GM12892 (cell line): ENCODE measurements around the gene NOVA1.

Experiments
- DNase-seq: peaks from one replicate; pipeline ENCODE4 v3.0.0; 2011; ENCODE audit not compliant: insufficient read length
- FAIRE-seq: peaks from 2 replicates; lab custom pipeline; 2011; peaks lifted over from hg19 to GRCh38; lab: Jason Lieb, UNC
- POLR2A ChIP-seq: IDR thresholded peaks from 2 replicates; pipeline ENCODE4 v1.6.1; 2011; ENCODE audit warnings: low read depth, low read length, control low read depth
- POLR2AphosphoS5 ChIP-seq: IDR thresholded peaks from 2 replicates; pipeline ENCODE4 v1.6.1; 2011; ENCODE audit warnings: low read depth, low read length, control low read depth
- TAF1 ChIP-seq: IDR thresholded peaks from 2 replicates; pipeline ENCODE4 v1.6.1; 2011; ENCODE audit warnings: low read depth, mild to moderate bottlenecking, control low read depth, low read length, borderline replicate concordance

Gene NOVA1

GRCh38 chr14:26577711-26578110, 20.1 kb downstream of the NOVA1 start:
- DNase-seq: no peak
- FAIRE-seq: no peak
- TF ChIP-seq POLR2AphosphoS5: no peak

DNA sequence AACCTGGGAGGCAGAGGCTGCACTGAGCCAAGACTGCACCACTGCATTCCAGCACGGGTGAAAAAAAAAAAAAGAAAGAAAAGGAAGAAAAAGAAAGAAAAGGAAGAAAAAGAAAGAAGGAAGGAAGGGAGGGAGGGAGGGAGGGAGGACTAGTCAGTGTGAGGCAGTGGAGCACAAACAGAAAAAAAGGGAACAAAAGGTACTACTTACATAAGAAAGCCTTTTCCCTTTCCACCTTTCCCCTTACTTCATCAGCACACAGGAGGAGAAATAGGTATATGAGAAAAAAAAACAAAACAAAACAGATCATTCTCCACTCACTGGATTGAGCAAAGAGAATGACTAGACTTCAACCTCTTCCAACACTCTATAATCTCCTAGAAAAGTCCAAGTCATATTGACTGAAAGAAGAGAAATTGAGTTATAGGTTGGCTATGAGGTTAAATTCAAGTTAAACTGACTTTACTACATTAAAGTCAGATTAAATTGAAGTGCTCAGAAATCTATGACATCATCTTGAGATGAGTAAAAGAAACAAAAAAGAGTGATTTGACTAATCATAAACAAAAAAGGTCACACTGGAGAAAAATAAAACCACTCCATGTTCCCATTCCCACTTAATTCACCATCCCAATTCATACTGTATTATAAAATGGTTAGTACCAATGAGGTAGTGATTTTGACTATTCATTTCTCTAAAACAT, 43.6 kb downstream of the NOVA1 start:
- no peak for FAIRE-seq

GRCh38 chr14:26549571-26549970, 48.3 kb downstream of the NOVA1 start:
- DNase-seq: no peak
- no peak for TF ChIP-seq POLR2A
- no peak for TF ChIP-seq TAF1
- TF ChIP-seq POLR2AphosphoS5: no peak
- FAIRE-seq: no peak

More for the DNA sequence above, 43.6 kb downstream of the NOVA1 start:
- no peak for TF ChIP-seq TAF1
- TF ChIP-seq POLR2A: no peak
- TF ChIP-seq POLR2AphosphoS5: no peak
- DNase-seq: no peak

DNA sequence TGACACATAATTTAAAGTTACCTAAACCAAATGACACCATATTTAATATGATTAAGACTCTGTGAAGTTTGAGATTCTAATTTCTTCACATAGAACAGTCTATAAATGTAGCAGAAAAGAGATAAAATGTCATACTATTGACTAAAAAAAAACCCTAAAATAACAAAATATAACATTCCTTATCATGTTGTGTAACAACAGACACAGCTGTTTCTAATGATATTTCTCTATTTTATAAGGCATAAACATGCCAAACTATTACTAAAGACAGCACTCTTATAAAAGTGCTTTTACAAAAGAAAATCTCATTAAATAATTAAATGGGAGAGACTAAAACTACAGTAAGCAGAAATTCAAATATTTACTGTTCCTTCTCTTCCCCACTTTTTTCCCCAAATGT, 49.4 kb downstream of the NOVA1 start:
- TF ChIP-seq POLR2AphosphoS5 (no peak), POLR2A (no peak), TAF1 (no peak)
- FAIRE-seq: no peak
- no peak for DNase-seq

DNA sequence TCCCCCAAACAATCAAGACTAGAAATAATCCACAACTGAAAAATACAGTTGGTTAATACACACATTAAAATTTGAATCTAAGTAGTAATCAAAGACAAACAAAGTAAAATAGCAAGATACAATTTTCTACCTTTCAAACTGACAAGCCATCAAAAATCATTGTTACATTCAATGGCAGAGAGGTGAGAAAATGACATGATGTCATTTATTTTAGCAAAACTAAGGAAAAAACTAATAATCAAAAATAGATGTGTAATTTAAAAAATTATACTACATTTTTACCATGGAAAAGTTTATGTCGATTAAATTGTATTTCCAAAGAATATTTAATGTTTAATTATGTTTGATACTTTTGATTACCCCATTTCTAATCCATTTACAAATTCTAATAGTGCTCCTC, 59.7 kb downstream of the NOVA1 start:
- DNase-seq: no peak
- no peak for FAIRE-seq
- TF ChIP-seq TAF1 (no peak), POLR2AphosphoS5 (no peak), POLR2A (no peak)

- no peak for DNase-seq
- no peak for FAIRE-seq
- no peak for TF ChIP-seq TAF1
- TF ChIP-seq POLR2A: no peak
Observed at GRCh38 chr14:26531894-26532293, 65.9 kb downstream of the NOVA1 start.

GRCh38 chr14:26528415-26529182, 69.2 kb downstream of the NOVA1 start:
- no peak for TF ChIP-seq TAF1
- no peak for TF ChIP-seq POLR2A
- no peak for TF ChIP-seq POLR2AphosphoS5
- FAIRE-seq (no peak), DNase-seq (no peak)

GRCh38 chr14:26527095-26527494, 70.7 kb downstream of the NOVA1 start:
- no peak for TF ChIP-seq POLR2A
- no peak for TF ChIP-seq POLR2AphosphoS5
- TF ChIP-seq TAF1: no peak
- FAIRE-seq (no peak), DNase-seq (no peak)

DNA sequence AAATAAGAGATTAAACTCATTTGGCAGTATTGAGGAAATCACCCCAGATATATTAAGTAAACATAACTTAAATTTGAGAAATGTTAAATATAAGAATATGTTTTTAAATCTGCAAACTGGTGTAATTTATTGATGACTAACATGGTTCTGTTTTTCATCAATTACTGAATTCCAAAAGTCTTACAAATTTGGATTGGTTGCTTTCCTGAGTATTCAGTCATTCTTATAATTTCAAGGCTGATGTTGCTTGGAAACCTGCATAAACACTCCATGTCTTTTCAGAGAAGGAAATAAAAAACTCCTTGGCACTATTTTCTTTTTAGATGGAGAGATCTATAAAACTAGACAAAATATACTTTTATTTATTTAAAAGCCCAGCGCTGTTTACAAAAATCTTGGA, 71.7 kb downstream of the NOVA1 start:
- FAIRE-seq: no peak
- no peak for TF ChIP-seq TAF1
- no peak for TF ChIP-seq POLR2A
- TF ChIP-seq POLR2AphosphoS5: no peak
- DNase-seq: no peak

DNA sequence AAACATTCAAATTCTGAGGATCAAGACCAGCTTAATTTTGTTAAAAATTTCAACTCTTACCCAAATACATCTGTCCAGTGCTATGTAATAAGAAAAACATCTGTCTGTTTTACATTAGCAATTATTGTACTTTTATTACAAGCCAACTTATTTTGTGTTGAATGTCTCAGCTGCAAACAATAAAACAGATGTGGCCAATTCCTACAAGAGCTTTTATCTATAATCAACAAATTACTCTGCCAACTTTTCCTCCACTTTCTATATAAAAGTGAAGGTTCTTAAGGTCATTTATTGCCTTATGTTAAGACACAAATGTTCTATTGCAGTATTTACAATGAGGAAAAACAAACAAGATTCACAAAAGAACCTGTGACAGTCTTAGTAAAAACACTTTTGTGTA, 72.7 kb downstream of the NOVA1 start:
- FAIRE-seq (no peak), DNase-seq (no peak)
- TF ChIP-seq POLR2A (no peak), TAF1 (no peak), POLR2AphosphoS5 (no peak)

DNA sequence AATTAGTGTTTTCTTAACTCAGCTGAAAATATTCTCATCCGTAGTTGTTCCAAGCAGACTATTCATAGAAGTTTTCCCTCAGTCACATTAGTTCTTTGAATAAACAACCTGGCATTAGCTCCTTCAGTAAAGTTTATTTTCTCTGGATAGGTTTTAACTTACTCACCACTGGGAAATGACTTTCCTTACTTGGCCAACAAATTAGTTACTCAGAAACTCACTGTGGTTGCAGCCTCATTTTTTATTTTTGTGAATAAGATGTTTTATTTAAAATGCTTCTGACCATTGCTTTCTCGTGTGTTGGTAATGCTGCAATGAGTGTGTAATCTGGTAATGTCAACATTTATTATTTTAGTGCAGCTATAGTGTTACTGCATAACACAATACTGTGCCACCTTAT, 74.9 kb downstream of the NOVA1 start:
- FAIRE-seq (no peak), DNase-seq (no peak)
- no peak for TF ChIP-seq TAF1
- no peak for TF ChIP-seq POLR2AphosphoS5
- no peak for TF ChIP-seq POLR2A

GRCh38 chr14:26517771-26518170, 80.1 kb downstream of the NOVA1 start:
- no peak for FAIRE-seq
- DNase-seq: no peak
- TF ChIP-seq TAF1 (no peak), POLR2AphosphoS5 (no peak), POLR2A (no peak)
